SIG-M5 treated with dmso at 0.1 percent for 504 hours (cell line): ENCODE measurements around the gene CFI.
"Not testable (repeated sequence)": the region's sequence is repeated elsewhere in the genome, so short reads cannot be mapped to it uniquely, and the experiment has no call there.

Experiments used
- DNase-seq: peaks from one replicate; lab custom pipeline; 2025; ENCODE audit not compliant: unreplicated experiment; lab: John Stamatoyannopoulos, UW

The CFI gene

DNA sequence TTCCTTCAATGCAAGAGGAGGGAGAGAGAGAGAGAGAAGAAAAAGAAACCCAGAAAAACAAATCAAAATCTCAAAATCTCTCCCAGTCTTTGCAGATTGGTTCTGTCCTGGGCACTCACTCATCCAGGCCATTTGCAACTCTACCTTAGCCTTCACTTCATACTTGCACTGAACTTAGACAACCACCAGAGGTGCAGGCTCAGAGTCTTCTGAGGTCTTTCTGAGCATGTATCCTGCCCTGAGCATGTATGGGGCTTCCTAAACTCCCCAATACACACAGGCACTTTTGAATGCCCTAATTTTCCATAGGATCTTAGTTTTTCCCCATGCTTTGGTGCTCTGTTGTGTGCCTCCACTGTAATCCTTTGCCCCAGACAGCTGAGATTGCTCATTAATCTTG, 2.9 kb downstream of the CFI start:
- DNase-seq = no peak

DNA sequence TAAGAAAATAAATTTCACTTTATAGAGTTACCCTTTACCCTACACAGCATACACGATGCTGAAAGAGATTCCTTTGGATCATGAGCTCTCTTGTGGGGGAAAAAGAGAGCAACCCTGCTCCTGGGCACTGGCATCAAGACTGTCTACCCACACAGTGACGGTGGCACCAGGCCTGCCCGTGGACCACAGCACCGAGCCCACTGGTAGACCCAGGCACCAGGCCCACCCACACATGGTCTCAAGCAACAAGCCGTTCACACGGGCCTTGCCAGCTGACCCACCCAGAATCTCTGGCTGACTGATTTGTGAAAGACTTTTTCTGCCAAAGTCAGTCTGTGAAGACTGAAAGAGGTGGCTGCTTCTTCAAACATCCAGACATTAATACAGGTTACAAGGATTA, 6.7 kb downstream of the CFI start:
- DNase-seq = no peak

DNA sequence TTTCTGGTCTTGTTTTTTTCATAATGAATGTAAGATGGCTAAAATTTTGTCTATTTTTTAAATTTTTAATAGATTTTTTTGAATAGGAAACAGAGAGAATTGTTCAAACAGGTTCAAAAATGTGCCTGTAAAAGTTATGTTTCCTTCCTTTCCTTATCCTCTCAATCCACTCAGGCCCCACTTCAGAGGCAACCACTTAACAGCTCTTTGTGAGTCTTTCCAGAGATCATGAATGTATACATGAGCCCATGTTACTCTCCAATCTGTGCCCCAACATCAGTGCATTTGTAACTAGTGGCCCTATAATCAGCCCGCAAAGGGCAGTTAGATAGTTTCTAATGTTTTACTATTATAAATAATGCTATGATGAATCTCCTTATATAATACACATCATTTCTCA, 14.0 kb downstream of the CFI start:
- no peak for DNase-seq

DNA sequence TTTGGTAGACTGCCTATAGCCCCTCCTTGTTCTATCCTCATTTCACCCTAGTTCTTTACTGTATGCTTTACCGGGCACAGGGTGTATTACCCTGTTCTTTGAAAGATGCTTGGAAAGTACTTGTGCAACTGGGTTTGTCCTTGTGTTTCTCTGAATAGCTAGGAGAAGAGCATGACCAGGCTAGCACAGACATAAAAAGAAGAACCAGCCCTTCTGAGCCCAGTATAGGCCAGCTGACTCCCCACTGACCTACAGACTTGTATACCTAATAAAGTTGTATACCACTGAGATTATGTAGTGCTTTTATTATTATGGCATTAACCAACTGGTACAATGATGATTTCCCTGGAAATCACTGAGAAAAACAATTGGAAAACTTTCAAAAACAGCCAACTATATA, 15.0 kb downstream of the CFI start:
- DNase-seq = no peak

DNA sequence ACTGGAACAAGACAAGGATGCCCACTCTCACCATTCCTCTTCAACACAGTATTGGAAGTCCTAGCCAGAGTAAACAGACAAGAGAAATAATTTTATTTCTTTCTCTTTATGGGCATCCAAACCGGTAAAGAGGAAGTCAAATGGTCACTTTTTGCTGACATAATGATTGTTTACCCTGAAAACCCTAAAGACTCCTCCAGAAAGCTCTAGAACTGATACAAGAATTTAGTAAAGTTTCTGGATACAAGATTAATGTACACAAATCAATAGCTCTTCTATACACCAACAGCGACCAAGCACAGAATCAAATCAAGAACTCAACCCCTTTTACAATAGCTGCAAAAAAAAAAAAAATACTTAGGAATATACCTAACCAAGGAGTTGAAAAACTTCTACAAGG, 19.7 kb downstream of the CFI start:
- not testable (repeated sequence) for DNase-seq

DNA sequence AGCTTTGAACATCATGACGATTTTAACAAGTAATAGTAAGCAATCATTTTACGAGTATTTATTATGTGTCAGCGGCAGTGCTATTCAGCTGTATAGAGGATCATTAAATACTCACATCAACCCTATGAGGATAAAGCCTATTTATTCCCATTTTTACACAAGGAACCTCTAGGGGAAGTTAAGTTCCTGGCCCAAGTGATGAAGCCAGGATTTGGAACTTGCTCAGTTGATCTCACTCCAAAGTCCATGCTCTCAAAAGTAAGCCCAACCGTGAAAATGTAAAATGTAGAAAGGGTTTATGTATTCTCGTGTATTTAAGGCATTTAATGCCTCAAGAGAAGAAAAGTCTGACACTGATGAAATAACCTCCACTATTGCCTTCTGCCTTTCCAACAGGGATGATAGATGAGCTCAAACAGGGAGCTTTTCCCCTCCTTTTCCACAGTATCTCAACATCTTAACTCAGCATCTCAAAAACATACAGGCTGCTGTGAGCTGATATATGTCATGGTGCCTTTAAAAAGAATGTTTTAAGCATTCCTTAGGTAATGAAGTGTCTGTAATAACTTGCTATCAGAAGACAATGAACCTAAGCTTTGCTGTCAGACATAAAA, 36.9 kb downstream of the CFI start:
- DNase-seq = no peak

DNA sequence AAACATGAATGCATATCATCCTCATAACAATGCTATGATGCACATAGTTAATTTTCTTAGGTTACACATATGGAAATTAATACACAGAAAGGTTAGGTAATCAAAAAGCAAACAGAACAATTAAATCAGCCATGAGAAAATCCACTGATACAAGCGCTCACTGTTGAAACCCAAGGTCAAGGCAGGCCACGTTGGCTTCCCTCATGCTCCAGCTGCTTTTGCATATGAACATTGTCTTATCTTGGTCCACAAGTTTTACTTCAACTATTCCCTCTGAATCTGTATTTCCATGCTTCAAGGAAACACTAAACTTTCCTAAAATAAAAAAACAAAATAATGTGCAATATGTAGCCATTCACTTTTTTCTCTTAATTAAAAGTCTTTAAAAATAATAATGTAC, 37.4 kb downstream of the CFI start:
- no peak for DNase-seq

DNA sequence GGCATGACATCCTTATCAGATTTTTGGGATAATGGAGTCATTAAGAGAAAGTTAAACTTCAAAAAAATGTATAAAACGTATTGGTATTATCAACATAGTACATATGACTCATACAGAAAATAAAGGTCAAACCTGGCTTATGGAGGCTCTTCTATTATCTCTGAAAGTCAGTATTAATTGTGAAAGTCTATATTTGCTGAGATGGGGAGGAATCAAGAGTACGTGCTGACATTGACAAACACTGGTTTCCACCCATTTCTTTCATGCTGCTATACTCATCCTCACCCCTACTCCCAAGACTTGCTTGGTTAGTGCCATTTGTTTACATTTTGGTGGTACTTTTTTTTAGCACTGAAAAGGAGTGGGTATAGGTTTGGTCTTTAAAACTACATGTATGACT, 41.1 kb downstream of the CFI start:
- no peak for DNase-seq

DNA sequence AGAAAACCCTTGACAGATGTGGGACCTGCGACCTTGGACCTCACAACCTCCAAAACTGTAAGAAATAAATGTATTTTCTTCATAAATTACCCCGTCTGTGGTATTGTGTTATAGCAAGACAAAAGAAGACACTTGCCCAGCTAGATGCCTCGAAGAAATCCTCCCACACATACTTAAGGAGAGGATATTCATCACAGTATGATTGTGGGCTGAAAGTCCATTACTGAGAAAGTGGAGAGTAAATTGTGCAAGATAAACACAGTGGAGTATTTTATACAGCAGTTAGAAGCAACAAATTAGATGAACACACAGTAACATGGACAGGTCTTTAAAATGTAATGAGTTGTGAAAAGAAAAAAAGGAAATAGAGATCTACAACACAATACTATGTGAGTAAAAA, 46.1 kb downstream of the CFI start:
- DNase-seq = no peak

DNA sequence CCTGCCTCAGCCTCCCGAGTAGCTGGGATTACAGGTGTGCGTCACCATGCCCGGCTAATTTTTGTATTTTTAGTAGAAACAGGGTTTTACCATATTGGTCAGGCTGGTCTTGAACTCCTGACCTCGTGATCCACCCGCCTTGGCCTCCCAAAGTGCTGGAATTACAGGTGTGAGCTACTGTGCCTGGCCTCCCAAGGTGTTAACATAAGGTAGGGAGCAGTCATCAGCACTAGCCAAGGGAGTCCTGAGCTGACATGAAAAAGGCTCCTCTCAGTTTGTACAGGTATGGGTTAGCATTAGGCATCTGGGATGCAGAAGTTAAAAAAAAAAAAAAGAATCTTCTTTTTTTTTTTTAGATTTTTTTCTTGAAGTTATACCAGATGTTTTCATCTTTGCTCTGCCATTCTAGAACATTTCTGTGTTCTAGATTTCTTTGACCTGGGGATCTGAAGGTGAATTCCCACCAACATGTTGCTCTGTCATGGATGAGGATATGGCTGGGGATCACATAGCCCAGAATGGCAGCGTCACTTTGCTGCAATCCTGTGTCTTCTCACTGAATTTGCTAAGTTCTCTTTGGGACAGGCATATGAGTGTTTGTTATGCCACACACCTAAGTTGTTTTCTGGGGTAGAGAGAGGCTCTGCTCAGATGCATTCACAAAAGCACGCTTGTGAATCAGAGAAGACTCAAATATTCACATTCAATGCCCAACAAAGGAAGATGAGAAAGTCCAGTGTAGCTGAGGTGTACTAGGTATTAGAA, 47.5 kb downstream of the CFI start:
- no peak for DNase-seq

DNA sequence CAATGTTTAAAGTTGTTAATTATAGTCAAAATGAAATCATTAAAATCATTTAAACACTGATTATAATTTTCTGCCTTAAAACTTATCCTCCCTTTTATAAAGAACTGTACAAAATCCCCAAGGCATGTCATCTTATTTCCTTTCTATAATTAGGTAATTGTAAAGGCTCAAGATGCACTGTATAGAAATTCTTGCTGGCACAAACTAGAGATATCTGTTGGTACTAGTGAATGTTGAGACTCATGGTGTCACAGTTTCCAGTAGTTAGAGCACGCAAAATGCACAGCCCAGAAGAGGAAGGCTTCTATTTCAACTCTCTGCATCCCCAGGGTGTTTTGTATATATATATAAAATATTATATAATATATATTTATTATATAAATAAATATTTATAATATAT, 49.3 kb downstream of the CFI start:
- peak; percentile 26 for DNase-seq

DNA sequence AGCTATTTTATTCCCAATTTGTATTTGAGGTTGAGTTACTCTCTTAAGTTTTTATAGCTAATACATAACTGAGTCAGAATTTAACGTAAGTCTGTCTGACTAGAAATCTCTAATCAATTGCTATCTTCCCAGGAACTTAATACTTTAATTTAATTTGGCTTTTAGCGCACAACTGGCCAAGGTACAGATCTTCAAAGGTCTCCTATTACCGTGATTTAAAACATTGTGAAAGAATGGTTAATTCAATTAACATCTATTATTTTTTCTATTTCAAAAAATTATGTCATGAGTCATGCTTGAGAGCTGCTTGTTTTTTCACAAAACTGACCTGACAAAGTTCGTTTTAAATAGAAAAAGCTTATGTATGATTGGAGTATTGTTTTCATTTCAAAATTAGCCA, 49.9 kb downstream of the CFI start:
- no peak for DNase-seq

DNA sequence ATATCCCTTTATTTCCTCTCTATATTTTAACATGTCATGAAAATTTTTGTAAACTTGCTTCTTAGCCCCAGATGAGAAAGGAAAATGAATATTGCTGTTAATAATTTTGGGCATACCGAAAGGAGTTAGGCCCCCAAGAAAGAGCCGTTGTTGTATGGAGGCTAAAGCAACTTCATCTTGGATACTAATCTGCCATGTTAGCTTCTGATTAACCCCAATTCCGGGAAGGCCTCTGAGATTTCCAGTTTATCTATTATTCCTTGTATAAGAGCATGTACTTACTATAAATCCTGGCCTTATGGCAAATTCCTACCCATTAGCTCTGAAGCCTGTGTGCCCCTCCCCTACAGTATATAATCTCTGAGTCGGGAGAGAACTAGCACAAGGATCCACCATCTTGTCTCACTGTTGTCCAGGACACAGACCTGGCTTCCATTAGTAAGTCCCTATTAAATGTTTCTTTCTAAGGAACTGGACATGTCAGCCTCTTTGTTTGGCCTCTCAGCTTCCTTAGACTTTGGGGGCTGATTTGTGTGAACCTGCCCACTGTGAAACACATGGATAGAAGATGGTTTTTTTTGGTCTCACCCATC, 51.1 kb downstream of the CFI start:
- DNase-seq = no peak

DNA sequence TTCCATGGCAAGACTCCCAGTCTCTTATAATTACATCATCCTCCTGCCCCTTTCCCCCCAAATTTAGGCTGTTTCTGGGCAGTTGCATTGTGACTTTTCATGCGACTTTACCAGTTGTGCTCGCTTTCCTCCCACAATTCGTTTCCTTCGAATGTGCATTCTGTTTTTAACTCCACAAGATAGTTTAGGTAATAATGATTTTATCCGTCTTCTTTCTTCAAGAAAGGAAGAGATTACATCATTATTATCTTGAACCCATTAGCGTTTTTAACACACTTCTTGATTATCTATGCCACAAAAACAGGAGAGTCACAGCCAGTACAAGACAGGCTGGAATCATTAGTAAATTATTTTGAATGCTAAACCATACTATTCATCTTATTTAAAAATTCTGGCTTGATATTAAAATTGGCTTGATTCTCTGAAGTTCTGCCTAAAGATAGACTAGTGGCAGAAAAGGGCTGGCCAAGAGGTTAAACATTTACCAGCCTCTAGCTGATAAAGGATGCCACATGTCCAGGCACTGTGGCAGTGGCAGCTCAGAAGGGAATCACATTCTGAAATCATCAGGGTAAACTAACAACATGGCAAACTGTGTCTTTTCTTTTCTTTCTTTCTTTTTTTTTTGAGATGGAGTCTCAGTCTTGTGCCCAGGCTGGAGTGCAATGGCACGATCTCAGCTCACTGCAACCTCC, 52.3 kb downstream of the CFI start:
- no peak for DNase-seq

DNA sequence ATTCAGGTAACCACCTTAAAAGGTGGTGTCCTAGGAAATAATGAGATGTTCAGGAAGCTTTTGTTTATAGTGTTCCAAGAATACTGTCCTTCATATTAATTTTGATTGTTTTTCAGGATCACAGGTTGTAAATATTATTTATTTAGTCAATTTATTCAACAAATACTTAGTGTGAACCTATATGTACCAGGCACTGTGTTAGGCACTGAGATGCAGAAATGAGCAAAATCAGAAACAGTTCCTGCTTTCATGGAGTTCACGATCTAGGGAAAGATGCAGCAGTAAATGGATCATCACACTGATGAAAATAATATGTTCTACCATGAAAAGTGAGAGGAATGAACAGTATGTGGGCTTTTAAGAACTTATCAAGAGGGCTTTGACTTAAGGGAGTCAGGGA, 53.7 kb downstream of the CFI start:
- DNase-seq = no peak

DNA sequence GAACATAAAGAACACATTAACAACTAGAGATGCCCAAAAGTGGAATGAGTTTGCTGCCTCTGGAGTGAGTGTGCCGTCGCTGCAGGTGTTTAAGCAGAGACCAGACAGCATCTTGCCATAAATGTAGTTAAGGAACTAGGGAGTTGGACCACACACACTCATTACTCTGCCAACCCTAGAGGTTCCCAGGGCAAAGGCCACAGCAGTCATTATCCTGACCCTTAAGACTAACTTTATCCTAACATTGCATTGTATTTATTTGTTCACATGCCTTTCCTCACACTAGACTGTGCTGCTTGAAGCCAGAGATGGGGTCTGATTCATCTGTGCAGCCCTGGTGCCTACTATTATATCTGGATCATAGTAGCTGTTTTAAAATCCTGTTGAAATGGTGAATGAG, 55.1 kb downstream of the CFI start:
- no peak for DNase-seq

DNA sequence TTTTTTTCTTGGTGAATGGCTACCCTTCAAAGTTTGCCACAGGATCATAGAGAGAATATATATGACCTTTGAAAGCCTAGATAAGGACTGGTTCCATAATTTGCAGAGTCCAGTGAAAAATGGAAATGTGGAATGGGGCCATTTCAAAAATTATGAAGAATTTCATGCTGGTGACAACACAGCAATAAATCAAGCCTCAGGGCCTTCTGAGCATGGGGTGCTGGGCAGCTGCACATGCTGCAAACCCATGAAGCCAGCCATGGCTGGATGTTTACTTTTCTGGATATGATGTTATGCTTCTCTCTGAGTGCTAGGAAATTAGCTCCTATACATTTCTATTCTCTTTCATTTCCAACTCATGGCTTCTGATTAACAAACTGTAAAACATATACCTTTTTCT, 56.0 kb downstream of the CFI start:
- no peak for DNase-seq

DNA sequence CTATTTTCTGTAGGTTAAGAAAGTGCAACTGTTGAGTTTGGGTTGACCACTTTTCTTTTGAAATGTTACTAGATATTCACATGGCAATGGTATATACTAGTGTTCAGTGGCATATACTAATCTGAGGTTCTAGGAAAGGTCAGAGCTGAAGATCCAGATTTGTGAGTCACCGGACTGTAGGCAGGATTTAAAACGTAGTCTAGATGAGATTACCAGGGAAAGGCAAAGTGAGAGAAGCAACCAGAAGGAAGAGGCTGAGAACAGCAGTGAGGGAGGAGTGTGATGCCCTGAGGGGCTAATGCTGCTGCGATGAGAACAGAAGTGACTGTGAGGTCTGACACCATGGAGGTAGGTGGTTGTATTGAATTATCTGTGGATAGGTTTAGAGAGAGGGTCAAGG, 62.3 kb downstream of the CFI start:
- no peak for DNase-seq

DNA sequence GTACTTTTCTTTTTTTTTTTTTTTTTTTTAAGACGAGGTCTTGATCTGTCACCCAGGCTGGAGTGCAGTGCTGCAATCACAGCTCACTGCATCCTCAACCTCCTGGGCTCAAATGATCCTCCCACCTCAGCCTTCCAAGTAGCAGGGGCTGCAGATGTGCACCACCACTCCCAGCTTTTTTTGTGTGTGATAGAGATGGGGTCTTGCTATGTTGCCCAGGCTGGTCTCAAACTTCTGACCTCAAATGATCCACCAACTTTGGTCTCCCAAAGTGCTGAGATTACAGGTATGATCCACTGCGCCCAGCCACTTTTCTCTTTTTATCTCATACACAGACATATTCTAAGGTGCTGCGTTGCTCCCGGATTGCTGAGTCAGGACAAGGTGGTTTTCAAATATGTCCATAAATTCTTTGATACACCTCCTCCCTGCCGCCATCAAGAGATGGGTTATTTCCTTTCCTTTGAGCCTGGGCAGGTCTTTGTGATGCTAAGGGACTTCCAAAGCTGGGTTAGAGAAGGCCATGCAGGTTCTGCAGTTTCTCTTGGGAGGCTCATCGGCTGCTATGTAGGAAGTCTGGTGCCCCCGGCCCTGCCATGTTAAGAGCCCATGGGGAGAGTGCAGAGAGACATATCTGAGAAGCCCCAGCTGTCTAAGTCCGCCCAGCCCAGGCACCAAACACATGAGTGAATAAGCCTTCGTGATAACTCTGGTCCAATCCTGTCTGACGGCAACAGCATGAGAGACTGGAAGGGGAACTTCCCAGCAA, 63.5 kb downstream of the CFI start:
- DNase-seq = no peak

DNA sequence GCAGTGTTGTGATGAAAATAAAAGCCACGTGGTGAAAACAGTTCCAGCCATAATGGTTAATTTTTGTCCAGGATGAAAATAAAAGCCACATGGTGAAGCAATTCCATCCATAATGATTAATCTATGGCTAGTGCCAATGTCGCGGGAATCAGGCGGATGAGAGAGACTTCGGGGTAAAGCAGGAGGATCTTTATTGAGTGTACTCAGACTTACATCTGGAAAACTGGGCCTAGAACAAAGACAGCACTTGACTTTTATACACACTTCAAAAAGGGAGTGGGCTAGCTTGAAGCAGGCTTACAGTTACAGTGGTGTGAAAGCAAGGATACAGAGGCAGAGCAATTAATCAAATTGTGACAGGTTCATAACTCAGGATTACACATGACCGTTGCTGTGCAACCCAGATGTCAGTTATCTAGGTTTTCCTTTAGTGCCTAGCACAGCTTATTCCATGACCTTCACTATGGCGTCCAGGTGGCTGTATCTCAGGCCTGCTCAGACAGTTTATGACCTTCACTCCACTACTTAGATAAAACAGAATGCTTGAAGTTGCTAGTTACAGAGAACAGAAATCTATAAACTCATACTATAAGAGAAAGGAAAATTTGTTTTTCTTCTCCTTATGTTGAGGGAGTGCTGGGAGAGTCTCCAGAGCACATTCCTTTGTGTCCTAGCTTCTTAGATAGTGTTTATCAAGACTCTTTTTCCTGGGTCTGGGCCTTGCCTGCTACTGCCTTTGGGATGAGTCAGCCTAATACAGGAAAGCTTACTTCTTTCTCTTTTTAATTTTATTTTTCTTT, 66.0 kb downstream of the CFI start:
- DNase-seq = no peak

DNA sequence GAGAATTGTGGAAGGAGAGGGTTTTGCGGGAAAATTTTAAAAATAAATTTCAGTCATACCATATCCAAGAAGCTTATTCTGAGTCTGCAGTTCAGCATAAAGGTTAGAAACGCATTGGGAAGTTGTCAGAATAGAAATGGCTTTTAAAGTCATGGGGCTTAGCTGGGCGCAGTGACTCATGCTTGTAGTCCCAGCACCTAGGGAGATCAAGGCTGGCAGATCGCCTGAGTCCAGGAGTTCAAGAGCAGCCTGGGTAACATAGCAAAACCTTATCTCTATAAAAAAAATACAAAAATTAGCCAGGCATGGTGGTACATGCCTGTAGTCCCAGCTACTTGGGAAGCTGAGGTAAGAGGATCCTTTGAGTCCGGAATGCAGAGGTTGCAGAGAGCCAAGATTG, 68.1 kb downstream of the CFI start:
- DNase-seq = no peak
